Activated CD8-positive, alpha-beta memory T cell treated with anti-CD3 and anti-CD28 coated beads, Interleukin-2, amount 50 U/mL, for 1 hour (primary cell): Measurements from ENCODE around the gene SHROOM3.

ENCODE experiments used
- DNase-seq: peaks from one replicate; pipeline ENCODE4 v3.0.0-alpha.2; 2020; ENCODE audit errors: extremely low read depth

Gene SHROOM3

DNA sequence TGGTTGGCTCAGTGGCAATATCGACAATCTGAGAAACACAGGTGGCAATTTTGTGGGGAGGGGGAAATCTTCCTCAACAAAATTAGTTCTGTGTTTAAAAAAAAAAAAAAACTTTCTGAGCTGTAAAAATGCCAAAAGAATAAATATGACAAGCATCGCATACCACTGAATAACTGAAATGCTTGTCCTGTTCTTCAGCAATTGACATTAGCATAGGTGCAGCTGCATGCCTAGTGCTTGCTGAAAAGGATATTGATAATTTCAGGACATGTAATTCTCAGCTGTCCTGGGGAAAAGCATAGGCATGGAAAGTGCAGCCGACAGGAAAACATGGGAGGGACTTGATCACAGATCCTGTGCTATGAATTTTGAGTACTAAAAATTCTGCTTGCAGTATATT lies 315.7 kb downstream of the SHROOM3 start:
- no peak for DNase-seq

- no peak for DNase-seq
These were observed 316.7 kb downstream of the SHROOM3 start for GRCh38 chr4:76751612-76752343.

- no peak for DNase-seq
These were observed 318.0 kb downstream of the SHROOM3 start for GRCh38 chr4:76752861-76753501.

DNA sequence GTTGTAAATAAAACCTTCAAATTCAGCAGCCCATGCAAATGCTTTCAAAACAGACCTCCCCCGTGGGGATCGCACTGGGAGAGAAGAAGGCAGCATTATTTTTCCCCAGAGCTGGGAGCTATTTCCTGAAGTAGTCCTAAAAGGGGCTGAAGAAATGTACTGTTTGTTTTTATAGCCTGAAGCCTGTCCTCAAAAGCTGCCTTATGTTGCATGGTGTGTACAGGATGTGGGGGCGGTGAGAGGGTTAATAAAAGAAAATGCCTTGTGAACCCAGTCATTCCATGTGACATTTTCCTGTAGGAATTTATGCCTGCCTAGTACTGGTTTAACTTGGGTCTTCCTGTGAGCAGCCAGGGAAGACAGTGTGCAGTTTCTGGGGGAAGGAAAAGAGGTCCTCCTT lies 318.8 kb downstream of the SHROOM3 start:
- no peak for DNase-seq

GRCh38 chr4:76754439-76754838 lies 319.4 kb downstream of the SHROOM3 start:
- no peak for DNase-seq

DNA sequence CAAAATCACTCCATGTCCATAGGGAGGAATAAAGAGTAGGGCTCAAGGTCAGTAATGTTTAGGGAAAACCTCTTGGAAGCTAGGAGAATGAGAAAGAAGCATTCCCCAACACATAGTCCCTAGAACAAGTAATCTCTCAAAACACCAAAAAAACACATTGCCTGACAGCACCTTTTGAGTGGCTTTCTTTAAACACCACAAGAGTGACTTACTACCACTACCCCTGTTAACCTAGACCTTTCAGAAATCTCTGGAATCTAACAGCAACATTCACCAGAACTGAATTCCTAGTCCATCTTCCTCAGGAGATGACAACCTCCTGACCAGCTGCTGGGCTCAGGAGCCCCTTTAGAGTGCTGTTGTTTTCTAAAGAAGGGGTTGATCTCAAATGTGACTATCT lies 320.7 kb downstream of the SHROOM3 start:
- no peak for DNase-seq

- DNase-seq = no peak
These were observed 321.4 kb downstream of the SHROOM3 start for GRCh38 chr4:76756416-76756815.

DNA sequence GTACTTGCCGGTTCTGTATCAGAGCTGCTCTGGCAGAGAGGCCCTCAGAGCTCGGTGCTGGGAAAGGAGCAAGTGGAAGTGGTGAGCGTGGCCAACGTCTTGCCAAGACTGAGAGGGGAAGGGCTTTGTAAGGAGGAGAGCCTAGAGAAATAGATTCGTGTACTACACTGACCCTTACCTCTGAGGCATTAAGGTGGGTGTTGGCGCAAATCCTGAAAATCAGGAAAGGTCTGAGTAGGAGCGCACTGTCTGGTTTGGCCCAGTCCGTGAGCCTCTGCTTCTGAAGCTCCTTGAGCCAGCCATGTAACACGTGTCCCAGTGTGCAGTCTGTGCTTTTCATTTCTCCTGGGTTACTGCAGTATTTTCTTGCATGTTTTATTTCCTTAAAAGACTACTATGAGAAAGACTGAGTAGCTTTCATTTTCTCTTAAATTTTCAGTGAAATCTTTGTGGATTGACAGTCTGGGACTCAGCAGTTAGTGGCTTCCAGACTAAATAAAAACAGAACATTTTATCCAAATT lies 322.4 kb downstream of the SHROOM3 start:
- no peak for DNase-seq

DNA sequence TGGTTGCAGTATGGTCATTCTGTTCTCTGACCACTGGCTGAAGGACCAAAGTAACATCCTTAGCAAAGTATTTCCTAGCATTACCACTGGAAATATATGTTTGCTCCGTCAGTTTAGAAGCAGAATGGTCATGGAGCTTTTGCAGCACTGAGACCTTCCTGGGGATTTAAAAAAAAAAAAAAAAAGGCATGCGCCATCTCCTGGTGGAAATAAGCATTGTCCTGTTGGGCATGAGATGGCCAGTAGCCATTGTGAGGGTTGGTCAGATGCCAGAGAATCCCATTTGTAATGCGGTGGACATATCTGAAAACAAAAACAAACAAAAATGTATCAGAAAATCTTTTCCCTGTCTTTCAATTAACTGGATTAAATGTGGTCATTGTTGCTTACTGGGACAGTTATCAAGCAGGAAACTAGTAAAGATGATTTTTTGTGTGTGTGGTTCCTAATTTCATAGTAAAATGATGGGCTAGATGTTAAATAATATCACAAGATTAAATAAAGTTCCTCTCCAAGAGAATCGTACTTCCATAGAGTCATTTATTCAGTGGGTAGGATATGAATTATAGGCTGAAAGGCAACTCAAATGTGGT lies 323.4 kb downstream of the SHROOM3 start:
- no peak for DNase-seq

DNA sequence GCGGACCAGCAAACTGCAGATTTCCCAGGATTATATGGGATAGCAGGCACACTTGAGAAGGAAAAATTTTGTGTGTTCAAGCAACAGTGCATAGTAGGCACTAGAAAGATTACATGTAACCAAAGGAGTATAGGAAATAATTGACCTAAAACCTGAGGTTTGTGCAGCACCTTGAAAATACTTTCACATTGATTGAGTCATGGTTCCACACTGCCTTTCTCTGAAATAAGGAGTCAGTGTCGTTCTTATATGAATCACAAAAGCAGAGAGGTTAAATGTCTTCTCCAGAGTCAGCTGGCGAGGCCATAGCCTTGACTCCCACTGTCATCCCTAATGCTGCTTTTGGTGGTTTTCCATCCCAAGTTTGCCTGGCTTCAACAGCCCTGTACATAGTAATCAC lies 324.0 kb downstream of the SHROOM3 start:
- DNase-seq = no peak

- DNase-seq = no peak
These were observed 325.2 kb downstream of the SHROOM3 start for GRCh38 chr4:76760193-76760592.

GRCh38 chr4:76762137-76763130 lies 327.4 kb downstream of the SHROOM3 start:
- DNase-seq = no peak

- DNase-seq = no peak
These were observed 329.2 kb downstream of the SHROOM3 start for GRCh38 chr4:76764251-76764650.

GRCh38 chr4:76765473-76766183 lies 330.6 kb downstream of the SHROOM3 start:
- DNase-seq = no peak

DNA sequence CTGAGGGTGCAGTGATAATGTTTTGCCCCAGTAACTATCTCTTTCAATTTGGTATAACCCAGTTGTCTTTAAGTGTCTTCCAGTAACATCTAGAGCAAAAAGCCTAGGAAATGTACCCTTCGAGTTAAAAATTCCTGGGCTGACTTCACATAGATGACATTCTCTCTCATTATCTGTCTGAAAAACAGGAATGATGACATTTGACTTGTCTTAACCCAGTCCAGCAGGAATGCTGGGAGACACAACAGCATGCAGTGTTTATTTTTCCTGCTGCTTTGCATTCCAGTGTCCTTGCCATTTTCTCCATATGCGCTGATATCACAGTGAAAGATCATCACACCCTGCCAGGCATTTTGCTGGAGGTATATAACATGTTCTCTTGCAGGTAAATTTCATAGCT lies 333.0 kb downstream of the SHROOM3 start:
- DNase-seq = no peak

- DNase-seq = no peak
These were observed 337.6 kb downstream of the SHROOM3 start for GRCh38 chr4:76772498-76773106.

DNA sequence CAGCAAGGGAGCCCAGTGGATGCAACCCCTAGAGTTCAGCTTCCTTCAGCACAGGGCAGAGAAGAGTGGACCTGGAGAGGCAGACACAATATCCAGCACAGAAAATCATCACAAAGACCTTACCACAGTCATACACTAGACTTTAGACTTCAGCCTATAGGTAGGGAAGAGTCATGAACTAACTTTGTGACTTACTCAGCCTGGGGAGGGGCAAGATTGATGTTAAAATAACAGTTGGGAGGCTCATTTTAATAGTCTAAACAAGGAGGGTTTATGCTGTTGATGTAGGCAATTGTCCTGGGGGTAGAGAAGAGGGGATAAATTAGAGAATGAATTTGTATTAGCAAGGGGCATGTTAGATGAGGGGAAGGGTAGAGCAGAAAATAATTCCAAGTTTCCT lies 338.7 kb downstream of the SHROOM3 start:
- no peak for DNase-seq

DNA sequence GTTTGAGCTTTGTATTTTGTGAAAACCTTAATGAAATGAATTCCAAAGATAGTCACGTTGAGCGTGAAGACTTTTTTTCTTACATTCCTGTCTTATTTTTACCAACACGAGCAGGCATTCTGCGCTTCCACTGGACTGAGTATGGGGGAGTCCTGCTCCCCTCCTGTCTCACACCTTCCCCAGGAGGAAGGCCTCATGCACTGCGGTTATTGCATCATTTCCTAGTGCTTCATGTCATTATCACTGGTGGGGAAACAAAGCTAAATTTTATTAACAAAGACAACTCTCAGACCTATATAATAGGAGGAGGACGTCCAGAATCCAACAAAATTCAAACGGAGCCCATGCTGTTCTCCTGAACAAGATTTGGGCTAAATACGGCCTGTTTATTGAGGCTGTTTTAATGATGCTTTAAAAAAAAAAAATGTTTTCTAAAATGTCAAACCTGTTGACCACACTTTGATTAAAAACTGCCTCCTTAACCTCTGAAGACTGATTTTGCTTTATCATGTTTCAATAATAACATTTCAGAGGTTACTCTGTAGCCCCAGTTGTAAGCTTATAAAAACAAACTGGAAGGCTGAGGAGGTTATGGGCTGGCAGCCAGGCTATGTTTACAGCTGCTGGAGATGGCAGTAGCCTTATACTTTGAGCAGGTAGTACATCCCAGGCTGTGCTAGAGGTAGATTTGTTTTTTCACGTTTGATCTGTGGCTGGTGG lies 344.9 kb downstream of the SHROOM3 start:
- no peak for DNase-seq

DNA sequence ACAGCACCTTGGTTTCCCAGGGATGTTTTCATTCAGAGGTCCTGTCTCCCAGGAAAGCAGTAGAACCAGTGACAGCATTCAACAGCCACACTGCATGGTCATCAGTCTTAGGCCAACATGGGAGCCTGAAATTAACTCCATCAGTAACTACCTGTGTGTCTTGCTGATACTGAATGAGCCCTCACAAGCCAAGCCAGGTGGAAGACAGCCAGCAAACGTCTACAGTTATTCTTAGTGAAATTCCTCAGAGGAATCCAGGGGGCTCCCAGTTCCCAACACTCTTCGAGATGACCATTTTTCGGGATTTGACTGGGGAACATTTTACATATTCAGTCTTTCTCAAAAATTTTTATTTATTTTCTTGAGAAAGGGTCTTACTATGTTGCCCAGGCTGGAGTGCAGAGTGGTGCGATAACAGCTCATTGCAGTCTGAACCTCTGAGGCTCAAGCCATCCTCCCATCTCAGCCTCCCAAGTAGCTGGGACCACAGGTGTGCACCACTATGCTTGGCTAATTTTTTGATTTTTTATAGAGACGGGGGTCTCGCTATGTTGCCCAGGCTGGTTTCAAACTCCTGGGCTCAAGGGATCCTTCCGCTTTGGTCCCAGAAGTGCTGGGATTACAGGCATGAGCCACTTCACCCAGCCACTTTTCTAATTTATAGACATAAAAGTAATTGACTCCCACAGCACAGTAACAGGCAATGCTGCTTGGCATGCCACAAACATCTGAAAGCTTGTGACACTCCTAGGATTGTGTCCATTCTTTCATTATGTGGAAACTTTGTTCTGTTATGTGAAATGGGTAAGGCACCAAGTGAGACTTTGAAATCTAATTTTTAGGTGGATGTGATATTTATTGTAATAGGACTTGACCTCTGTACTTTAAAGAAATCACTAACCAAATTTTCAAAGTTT lies 346.0 kb downstream of the SHROOM3 start:
- no peak for DNase-seq
